Measurements from ENCODE around the gene LFNG. TPM values are rescaled to one million over a fixed set of nuclear protein-coding genes. Genes with fewer than 3 reads are reported as not detected.

LFNG gene
- total RNA-seq, 1 experiment from 2014 or later: 38.1 TPM

- intact Hi-C loops (cut with micrococcal nuclease; ENCODE audit: unreplicated experiment): no loop called here
- H3K36me3 ChIP-seq (ENCODE audit: control insufficient read depth, insufficient read depth, low read length): no peaks in the 10 kb centered on the region
- CTCF ChIA-PET: interaction anchor here (0.5 to 0.6 kb wide), 3 partner anchors 34 to 69 kb away, joined by 3 to 14 read pairs (median 3); no protein-coding TSS in a partner anchor
- ATAC-seq (no peak), DNase-seq (ENCODE audit: low read depth, low spot score) (no peak)
- TF ChIP-seq POLR2AphosphoS5 (IDR thresholded peaks at IDR 0.05; ENCODE audit: low read depth, low read length) (no peak), TCF7L2 (IDR thresholded peaks at IDR 0.05; ENCODE audit: low read depth, low read length) (no peak), SIN3A (IDR thresholded peaks at IDR 0.05; ENCODE audit: borderline replicate concordance, insufficient read depth, low read depth, low read length) (no peak), CTCF (IDR thresholded peaks at IDR 0.05) (no peak), REST (IDR thresholded peaks at IDR 0.05; ENCODE audit: insufficient read depth in 1 of 2, low read depth in 2 of 2, low read length in 1 of 2) (no peak)
- H3K27me3 ChIP-seq (ENCODE audit: control insufficient read depth, insufficient read depth, low read length): no peaks in the 10 kb centered on the region
- H3K9me3 ChIP-seq (ENCODE audit: control insufficient read depth, insufficient read depth, low read depth, low read length): peaks cover 4% of the 10 kb centered on the region; the same call in 1 of the 2 replicates
- peaks cover 11% of the 10 kb centered on the region for H3K4me1 ChIP-seq (ENCODE audit: control insufficient read depth, insufficient read depth, low read length)
- in situ Hi-C loops (cut with HindIII; ENCODE audit: low pct_unique_long_range_greater_than_20kb, low sequenced_read_pairs): no loop called here
- POLR2A ChIA-PET: no interaction called here
- H3K4me3 ChIP-seq (ENCODE audit: low read depth in 2 of 2, low read length in 2 of 2): no peak overlapping the region
- BruUV-seq (replicated peaks): no TSS peak
- H3K27ac ChIP-seq (ENCODE audit: low read length): no peak overlapping the region
Measured at GRCh38 chr7:2483494-2483893, 36.1 kb upstream of the LFNG start.

- DNase-seq (ENCODE audit: low read depth, low spot score) (no peak), ATAC-seq (no peak)
- CTCF ChIA-PET: no interaction called here
- Histone ChIP-seq H3K4me3 (ENCODE audit: low read depth in 2 of 2, low read length in 2 of 2) (no peak overlapping the region), H3K9me3 (ENCODE audit: control insufficient read depth, insufficient read depth, low read depth, low read length) (peaks cover 4% of the 10 kb centered on the region; the same call in 1 of the 2 replicates), H3K4me1 (ENCODE audit: control insufficient read depth, insufficient read depth, low read length) (peaks cover 8% of the 10 kb centered on the region), H3K36me3 (ENCODE audit: control insufficient read depth, insufficient read depth, low read length) (no peaks in the 10 kb centered on the region), H3K27me3 (ENCODE audit: control insufficient read depth, insufficient read depth, low read length) (no peaks in the 10 kb centered on the region), H3K27ac (ENCODE audit: low read length) (no peak overlapping the region)
- intact Hi-C loops (cut with micrococcal nuclease; ENCODE audit: unreplicated experiment): no loop called here
- in situ Hi-C loops (cut with HindIII; ENCODE audit: low pct_unique_long_range_greater_than_20kb, low sequenced_read_pairs): no loop called here
- TF ChIP-seq CTCF (IDR thresholded peaks at IDR 0.05): no peak
- TF ChIP-seq POLR2AphosphoS5 (IDR thresholded peaks at IDR 0.05; ENCODE audit: low read depth, low read length): no peak
- no peak for TF ChIP-seq REST (IDR thresholded peaks at IDR 0.05; ENCODE audit: insufficient read depth in 1 of 2, low read depth in 2 of 2, low read length in 1 of 2)
- no peak for TF ChIP-seq TCF7L2 (IDR thresholded peaks at IDR 0.05; ENCODE audit: low read depth, low read length)
- TF ChIP-seq SIN3A (IDR thresholded peaks at IDR 0.05; ENCODE audit: borderline replicate concordance, insufficient read depth, low read depth, low read length): no peak
- POLR2A ChIA-PET: no interaction called here
- no TSS peak for BruUV-seq (replicated peaks)
Measured at GRCh38 chr7:2484868-2485267, 34.7 kb upstream of the LFNG start.
